Choroid plexus epithelial cell (primary cell): Measurements from ENCODE around the gene GRK1.
A peak's percentile ranks its signal among the peaks of the same experiment; 100 is the strongest.

Experiments
- DNase-seq: peaks from one replicate; pipeline ENCODE4 v3.0.0-alpha.2; 2010; ENCODE audit warnings: low read depth
- H3K4me3 ChIP-seq: 2 replicates; pipeline ENCODE4 v1.5.1; 2011; ENCODE audit warnings: low read depth, mild to moderate bottlenecking, control low read depth, low read length, moderate library complexity
- TF ChIP-seq, protein P1 (sequence below): conservative IDR thresholded peaks from 2 replicates; pipeline ENCODE4 v1.5.1; 2011; ENCODE audit warnings: low read depth, mild to moderate bottlenecking, control low read depth, inconsistent platforms, low read length, moderate library complexity

GRK1 gene

GRCh38 chr13:113726961-113727411 is 60.0 kb downstream of the GRK1 start:
- no peak overlapping the region for H3K4me3 ChIP-seq
- TF ChIP-seq, protein P1, sequence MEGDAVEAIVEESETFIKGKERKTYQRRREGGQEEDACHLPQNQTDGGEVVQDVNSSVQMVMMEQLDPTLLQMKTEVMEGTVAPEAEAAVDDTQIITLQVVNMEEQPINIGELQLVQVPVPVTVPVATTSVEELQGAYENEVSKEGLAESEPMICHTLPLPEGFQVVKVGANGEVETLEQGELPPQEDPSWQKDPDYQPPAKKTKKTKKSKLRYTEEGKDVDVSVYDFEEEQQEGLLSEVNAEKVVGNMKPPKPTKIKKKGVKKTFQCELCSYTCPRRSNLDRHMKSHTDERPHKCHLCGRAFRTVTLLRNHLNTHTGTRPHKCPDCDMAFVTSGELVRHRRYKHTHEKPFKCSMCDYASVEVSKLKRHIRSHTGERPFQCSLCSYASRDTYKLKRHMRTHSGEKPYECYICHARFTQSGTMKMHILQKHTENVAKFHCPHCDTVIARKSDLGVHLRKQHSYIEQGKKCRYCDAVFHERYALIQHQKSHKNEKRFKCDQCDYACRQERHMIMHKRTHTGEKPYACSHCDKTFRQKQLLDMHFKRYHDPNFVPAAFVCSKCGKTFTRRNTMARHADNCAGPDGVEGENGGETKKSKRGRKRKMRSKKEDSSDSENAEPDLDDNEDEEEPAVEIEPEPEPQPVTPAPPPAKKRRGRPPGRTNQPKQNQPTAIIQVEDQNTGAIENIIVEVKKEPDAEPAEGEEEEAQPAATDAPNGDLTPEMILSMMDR, result no peak
- DNase-seq, result peak; percentile 24

DNA sequence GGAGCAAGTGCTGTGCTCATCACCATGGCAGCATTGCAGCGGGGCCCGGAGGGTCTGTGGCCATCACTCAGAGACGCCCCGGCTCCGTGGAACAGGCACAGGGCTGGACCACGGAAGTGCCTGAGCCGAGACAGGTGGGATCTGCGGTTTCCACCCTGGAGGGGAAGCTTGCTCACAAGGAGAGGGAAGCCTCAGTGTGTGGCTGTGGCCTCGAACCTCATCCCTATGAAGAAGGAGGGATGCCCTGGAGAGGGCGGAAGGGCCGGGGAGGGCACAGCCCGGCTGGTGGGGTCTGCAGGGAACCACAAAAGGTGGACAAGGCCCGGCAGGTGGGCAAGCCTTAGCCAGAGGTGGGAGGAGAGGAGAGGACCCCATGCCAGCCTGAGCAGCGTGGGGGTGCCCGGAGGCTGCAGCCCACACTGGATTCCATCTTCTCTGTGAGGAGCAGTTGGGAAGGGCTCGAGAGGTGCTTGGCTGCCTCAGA is 61.6 kb downstream of the GRK1 start:
- no peak for DNase-seq
- no peak overlapping the region for H3K4me3 ChIP-seq
- TF ChIP-seq, protein P1, result no peak

GRCh38 chr13:113729187-113730019 is 62.4 kb downstream of the GRK1 start:
- TF ChIP-seq, protein P1, result no peak
- DNase-seq, result no peak
- no peak overlapping the region for H3K4me3 ChIP-seq

- TF ChIP-seq, protein P1, result no peak
- DNase-seq, result no peak
- H3K4me3 ChIP-seq, result no peak overlapping the region
Observed at GRCh38 chr13:113730258-113730691, 63.3 kb downstream of the GRK1 start.

DNA sequence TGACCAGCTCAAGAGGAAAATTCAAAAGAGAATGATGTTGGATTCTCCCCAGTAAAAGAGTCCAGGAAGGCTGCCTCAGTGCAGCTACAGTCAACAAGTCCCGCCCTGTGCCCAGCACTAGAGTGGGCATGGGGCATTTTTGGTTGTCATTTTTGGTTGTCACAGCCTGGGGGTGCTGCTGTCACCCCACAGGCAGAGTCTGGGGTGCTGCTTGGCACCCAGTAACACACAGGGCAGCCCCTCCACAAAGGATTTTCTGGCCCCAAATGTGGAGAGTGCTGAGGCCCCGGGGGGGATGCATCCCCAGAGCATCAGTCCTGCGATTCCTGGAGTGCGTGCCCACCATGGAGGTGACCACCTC is 63.8 kb downstream of the GRK1 start:
- TF ChIP-seq, protein P1, result no peak
- no peak for DNase-seq
- H3K4me3 ChIP-seq, result no peak overlapping the region

GRCh38 chr13:113731192-113732175 is 64.5 kb downstream of the GRK1 start:
- TF ChIP-seq, protein P1, result no peak
- H3K4me3 ChIP-seq, result no peak overlapping the region
- DNase-seq, result no peak
